Activated CD4-positive, alpha-beta T cell treated with anti-CD3 and anti-CD28 coated beads for 36 hours (primary cell): Measurements from ENCODE around the gene FCGR1A. TPM values are rescaled to one million over a fixed set of nuclear protein-coding genes. Genes with fewer than 3 reads are reported as not detected.
"Not testable (repeated sequence)": the region's sequence is repeated elsewhere in the genome, so short reads cannot be mapped to it uniquely, and the experiment has no call there.

ENCODE experiments used
- ATAC-seq: fragments of 200-7000 bp; cut with Tn5 transposase; one replicate; pipeline ENCODE4 v1.10.0; 2021; ENCODE audit warnings: mild to moderate bottlenecking, moderate library complexity
- CTCF ChIA-PET: fragments of 350-600 bp; sonication (Branson Sonifier 250); formaldehyde crosslinking; loops from one replicate; lab custom pipeline; 2021; ENCODE audit warnings: antibody characterized with exemption; lab: Charles Lee
- POLR2A ChIA-PET: fragments of 350-600 bp; sonication (Branson Sonifier 250); formaldehyde crosslinking; loops from one replicate; lab custom pipeline; 2021; ENCODE audit warnings: antibody characterized with exemption, inconsistent platforms; lab: Charles Lee
- DNase-seq: peaks from one replicate; pipeline ENCODE4 v3.0.0-alpha.2; 2020
- H3K27ac Mint-ChIP-seq: one replicate; pipeline ENCODE4 v1.8.0; 2021; ENCODE audit warnings: mixed read lengths
- H3K27me3 Mint-ChIP-seq: one replicate; pipeline ENCODE4 v1.8.0; 2021; ENCODE audit warnings: mixed read lengths
- H3K36me3 Mint-ChIP-seq: one replicate; pipeline ENCODE4 v1.8.0; 2021; ENCODE audit warnings: low read depth, mixed read lengths
- H3K4me1 Mint-ChIP-seq: one replicate; pipeline ENCODE4 v1.8.0; 2021; ENCODE audit warnings: mixed read lengths
- H3K4me3 Mint-ChIP-seq: one replicate; pipeline ENCODE4 v1.8.0; 2021; ENCODE audit warnings: mild to moderate bottlenecking, moderate library complexity, mixed read lengths
- H3K9me3 Mint-ChIP-seq: one replicate; pipeline ENCODE4 v1.8.0; 2021; ENCODE audit warnings: low read depth, mixed read lengths
- intact Hi-C, 2 experiments: fragments of 100-400 bp; cut with DNase I in 1 of 2; cut with micrococcal nuclease in 1 of 2; formaldehyde crosslinking; loops; one replicate each; pipeline versions ENCODE4 v1.14.2 to v1.15.1; 2022 to 2024; cut with DNase I, micrococcal nuclease
- total RNA-seq, 2 experiments: library from RNA; stranded (reverse); gene quantifications; one replicate each; pipeline ENCODE4 v1.2.3, GENCODE V29; 2021

The FCGR1A gene
- total RNA-seq, 2 experiments from 2014 or later = not detected

- H3K27me3 Mint-ChIP-seq, H3K4me1 Mint-ChIP-seq, H3K4me3 Mint-ChIP-seq, intact Hi-C loops, H3K36me3 Mint-ChIP-seq, H3K27ac Mint-ChIP-seq, ATAC-seq, DNase-seq, POLR2A ChIA-PET, H3K9me3 Mint-ChIP-seq, CTCF ChIA-PET: not testable (repeated sequence)
These were observed 29.0 kb upstream of the FCGR1A start for GRCh38 chr1:149753466-149753865.

GRCh38 chr1:149755294-149755693 is 27.2 kb upstream of the FCGR1A start:
- H3K27me3 Mint-ChIP-seq, intact Hi-C loops, CTCF ChIA-PET, POLR2A ChIA-PET, H3K9me3 Mint-ChIP-seq, H3K27ac Mint-ChIP-seq, H3K4me3 Mint-ChIP-seq, H3K36me3 Mint-ChIP-seq, ATAC-seq, DNase-seq, H3K4me1 Mint-ChIP-seq: not testable (repeated sequence)

- H3K4me1 Mint-ChIP-seq, H3K36me3 Mint-ChIP-seq, POLR2A ChIA-PET, ATAC-seq, H3K27ac Mint-ChIP-seq, DNase-seq, H3K27me3 Mint-ChIP-seq, CTCF ChIA-PET, intact Hi-C loops, H3K9me3 Mint-ChIP-seq, H3K4me3 Mint-ChIP-seq: not testable (repeated sequence)
These were observed 20.2 kb upstream of the FCGR1A start for GRCh38 chr1:149762294-149762693.

- POLR2A ChIA-PET, H3K27me3 Mint-ChIP-seq, H3K36me3 Mint-ChIP-seq, intact Hi-C loops, H3K4me1 Mint-ChIP-seq, H3K4me3 Mint-ChIP-seq, H3K27ac Mint-ChIP-seq, CTCF ChIA-PET, H3K9me3 Mint-ChIP-seq, ATAC-seq, DNase-seq: not testable (repeated sequence)
These were observed 18.2 kb upstream of the FCGR1A start for GRCh38 chr1:149764087-149764800.

- POLR2A ChIA-PET, ATAC-seq, H3K36me3 Mint-ChIP-seq, CTCF ChIA-PET, H3K27ac Mint-ChIP-seq, H3K4me3 Mint-ChIP-seq, H3K27me3 Mint-ChIP-seq, intact Hi-C loops, DNase-seq, H3K9me3 Mint-ChIP-seq, H3K4me1 Mint-ChIP-seq: not testable (repeated sequence)
These were observed 16.3 kb upstream of the FCGR1A start for GRCh38 chr1:149766241-149766640.

- H3K4me3 Mint-ChIP-seq, DNase-seq, ATAC-seq, H3K27me3 Mint-ChIP-seq, CTCF ChIA-PET, H3K9me3 Mint-ChIP-seq, intact Hi-C loops, H3K4me1 Mint-ChIP-seq, H3K36me3 Mint-ChIP-seq, H3K27ac Mint-ChIP-seq, POLR2A ChIA-PET: not testable (repeated sequence)
These were observed 13.3 kb upstream of the FCGR1A start for GRCh38 chr1:149769216-149769615.

- H3K27me3 Mint-ChIP-seq, H3K27ac Mint-ChIP-seq, DNase-seq, H3K4me1 Mint-ChIP-seq, CTCF ChIA-PET, H3K36me3 Mint-ChIP-seq, intact Hi-C loops, H3K9me3 Mint-ChIP-seq, H3K4me3 Mint-ChIP-seq, POLR2A ChIA-PET: not testable (repeated sequence)
- ATAC-seq = peak; percentile 14
These were observed 11.8 kb upstream of the FCGR1A start for GRCh38 chr1:149770661-149771060.

GRCh38 chr1:149771653-149772425 is 10.7 kb upstream of the FCGR1A start:
- DNase-seq, H3K4me1 Mint-ChIP-seq, H3K9me3 Mint-ChIP-seq, intact Hi-C loops, H3K27me3 Mint-ChIP-seq, H3K27ac Mint-ChIP-seq, H3K4me3 Mint-ChIP-seq, CTCF ChIA-PET, H3K36me3 Mint-ChIP-seq, POLR2A ChIA-PET: not testable (repeated sequence)
- peak; percentile 93 for ATAC-seq

- H3K27me3 Mint-ChIP-seq, DNase-seq, H3K27ac Mint-ChIP-seq, H3K9me3 Mint-ChIP-seq, ATAC-seq, H3K4me1 Mint-ChIP-seq, intact Hi-C loops, CTCF ChIA-PET, H3K36me3 Mint-ChIP-seq, POLR2A ChIA-PET, H3K4me3 Mint-ChIP-seq: not testable (repeated sequence)
These were observed 6.9 kb upstream of the FCGR1A start for GRCh38 chr1:149775510-149776147.

GRCh38 chr1:149777084-149777483 is 5.4 kb upstream of the FCGR1A start:
- H3K4me1 Mint-ChIP-seq = peaks cover 11% of the 10 kb centered on the region
- intact Hi-C loops, H3K27ac Mint-ChIP-seq, H3K27me3 Mint-ChIP-seq, CTCF ChIA-PET, H3K4me3 Mint-ChIP-seq, H3K36me3 Mint-ChIP-seq, DNase-seq, ATAC-seq, H3K9me3 Mint-ChIP-seq, POLR2A ChIA-PET: not testable (repeated sequence)

GRCh38 chr1:149778313-149778712 is 4.2 kb upstream of the FCGR1A start:
- peaks cover 11% of the 10 kb centered on the region for H3K4me1 Mint-ChIP-seq
- H3K4me3 Mint-ChIP-seq, POLR2A ChIA-PET, ATAC-seq, CTCF ChIA-PET, DNase-seq, H3K27ac Mint-ChIP-seq, H3K9me3 Mint-ChIP-seq, H3K36me3 Mint-ChIP-seq, intact Hi-C loops, H3K27me3 Mint-ChIP-seq: not testable (repeated sequence)
